NB4 (cell line): ENCODE measurements around the gene LST1.

Experiments used
- CTCF ChIP-seq: IDR thresholded peaks from one replicate; pipeline ENCODE4 v1.5.1; 2012; ENCODE audit warnings: low read depth, low read length
- MAX ChIP-seq: IDR thresholded peaks from 2 replicates; pipeline ENCODE4 v1.6.1; 2011; ENCODE audit warnings: low read depth, low read length
- POLR2A ChIP-seq: IDR thresholded peaks from 2 replicates; pipeline ENCODE4 v1.6.1; 2011; ENCODE audit warnings: mild to moderate bottlenecking; ENCODE audit not compliant: insufficient read length; ENCODE audit errors: extremely low read depth

- no peak for TF ChIP-seq CTCF
- no peak for TF ChIP-seq MAX
- no peak for TF ChIP-seq POLR2A
Observed at GRCh38 chr6:31617010-31617409, 30.9 kb downstream of the LST1 start.
